Suprapubic skin (tissue), 4 donors: Measurements from ENCODE around the gene MLKL.

Source experiments
- CTCF ChIP-seq, 2 donors: fragments of 200-600 bp in 1 of 2; fragments of 450-650 bp in 1 of 2; sonication (generic) in 1 of 2; IDR thresholded peaks; one replicate each; pipeline ENCODE4 v1.5.1; 2016 to 2019; ENCODE audit warnings: antibody characterized with exemption in 2 of 2, mild to moderate bottlenecking in 1 of 2, moderate library complexity in 1 of 2
- POLR2A ChIP-seq, 2 donors: fragments of 450-650 bp; IDR thresholded peaks; one replicate each; pipeline ENCODE4 v1.6.1; 2017; ENCODE audit warnings: antibody characterized with exemption in 2 of 2, mild to moderate bottlenecking in 2 of 2, moderate library complexity in 2 of 2
- POLR2AphosphoS5 ChIP-seq, 3 donors: sonication (generic); formaldehyde crosslinking; IDR thresholded peaks; one replicate each; pipeline ENCODE4 v1.6.1; 2017; ENCODE audit warnings: antibody characterized with exemption in 3 of 3

GRCh38 chr16:74732707-74733350 lies 32.2 kb upstream of the MLKL start:
- TF ChIP-seq CTCF (IDR thresholded peaks at IDR 0.05) (no peak), POLR2AphosphoS5 (IDR thresholded peaks at IDR 0.05) (no peak), POLR2A (IDR thresholded peaks at IDR 0.05) (no peak)
